ENCODE data around the gene OR5H6.

GRCh38 chr3:98272126-98272525, 8.1 kb downstream of the OR5H6 start:
- TF ChIP-seq CTCF (IDR thresholded peaks at IDR 0.05; ENCODE audit: low read depth, low read length), result no peak
- TF ChIP-seq POLR2A (IDR thresholded peaks at IDR 0.05; ENCODE audit: extremely low read depth, insufficient read length), result no peak
- TF ChIP-seq MYC (IDR thresholded peaks at IDR 0.05; ENCODE audit: low read depth, low read length), result no peak

Measured in NB4 (cell line).